ENCODE measurements around the gene ZMYND8. TPM values are rescaled to one million over a fixed set of nuclear protein-coding genes. Genes with fewer than 3 reads are reported as not detected.
"Not testable (repeated sequence)": the region's sequence is repeated elsewhere in the genome, so short reads cannot be mapped to it uniquely, and the experiment has no call there.

ZMYND8 gene
- polyA plus RNA-seq, 4 donors = 9.2 to 27.1 (median 16.3) TPM

DNA sequence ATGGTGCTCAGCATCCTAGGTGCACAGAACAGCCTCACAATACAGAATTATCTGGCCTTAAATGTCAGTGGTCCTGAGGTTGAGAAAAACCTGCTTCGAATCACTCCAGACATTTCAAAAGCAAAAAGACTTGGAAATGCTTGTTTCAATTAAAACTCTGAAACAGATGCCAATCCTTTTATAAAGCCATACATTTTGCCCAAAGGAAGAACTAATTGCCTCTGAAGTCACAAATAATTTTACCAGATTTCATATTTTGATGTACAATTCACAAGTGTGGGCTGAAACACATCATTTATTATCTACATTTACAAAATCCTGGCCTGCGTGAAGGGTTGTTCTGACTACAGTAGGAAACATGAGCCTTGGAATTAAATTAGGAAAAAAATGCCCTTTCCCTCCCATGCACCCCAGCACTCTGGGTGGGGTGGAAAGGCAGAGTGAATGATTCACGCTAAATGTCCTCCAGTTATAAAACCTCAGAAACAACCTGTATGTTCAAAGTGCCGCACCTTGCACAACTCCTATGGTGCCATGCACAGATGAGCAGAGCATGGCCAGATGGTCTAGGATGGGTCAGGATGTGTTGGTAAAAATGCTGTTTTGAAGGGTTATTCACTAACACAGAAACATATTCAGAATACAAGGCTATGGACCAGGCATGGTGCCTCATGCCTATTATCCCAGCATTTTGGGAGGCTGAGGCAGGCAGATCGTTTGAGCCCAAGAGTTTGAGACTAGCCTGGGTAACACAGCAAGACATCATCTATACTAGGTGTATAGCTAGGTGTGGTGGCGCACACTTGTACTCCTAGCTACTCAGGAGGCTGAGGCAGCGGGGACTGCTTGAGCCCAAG is 87.0 kb downstream of the ZMYND8 start:
- H3K4me1 ChIP-seq (ENCODE audit: control insufficient read depth in 3 of 3, insufficient read depth in 2 of 3, low read depth in 1 of 3, low read length in 2 of 3) = no peaks in the 10 kb centered on the region
- WGBS, 3 donors = 95 to 96% (median 95%) methylated on average over 7 of the region's 7 CpGs
- H3K9me3 ChIP-seq (ENCODE audit: control insufficient read depth in 2 of 2, insufficient read depth in 1 of 2, low read depth in 1 of 2, low read length in 1 of 2) = no peaks in the 10 kb centered on the region
- peak overlapping the region in 1 of 3 donors; percentile 8 for H3K4me3 ChIP-seq (ENCODE audit: low read depth in 1 of 3, low read length in 3 of 3)
- H3K36me3 ChIP-seq (ENCODE audit: control insufficient read depth in 3 of 3, insufficient read depth in 2 of 3, low read depth in 1 of 3, low read length in 3 of 3) = peaks cover 5 to 44% (median 13%) of the 10 kb centered on the region in 3 donors
- no peak overlapping the region for H3K27ac ChIP-seq (ENCODE audit: low read depth in 1 of 3, low read length in 2 of 3)
- FAIRE-seq = no peak
- no peak for DNase-seq
- H3K27me3 ChIP-seq (ENCODE audit: control insufficient read depth in 3 of 3, insufficient read depth in 3 of 3, low read length in 3 of 3) = no peaks in the 10 kb centered on the region

DNA sequence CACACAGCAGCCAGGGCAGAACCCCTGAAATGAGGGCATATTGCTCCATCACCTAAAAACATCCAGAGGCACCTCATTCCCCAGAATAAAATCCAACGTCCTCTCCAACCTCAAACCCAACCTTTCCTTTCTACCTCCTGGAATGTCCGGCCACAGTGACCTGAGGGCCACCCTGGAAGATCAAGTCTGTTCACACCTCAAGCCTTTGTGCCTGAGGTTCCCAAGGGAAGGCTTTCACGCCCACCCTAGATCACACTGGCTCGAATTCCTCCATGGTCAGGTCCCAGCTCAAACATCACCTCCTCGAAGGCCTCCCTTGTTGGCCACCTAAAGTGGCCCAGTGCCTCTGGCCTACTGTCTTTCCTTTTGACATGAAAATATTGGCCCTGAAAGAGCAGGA is 88.9 kb downstream of the ZMYND8 start:
- WGBS, 3 donors = 89 to 94% (median 92%) methylated on average over 5 of the region's 5 CpGs
- FAIRE-seq = no peak
- DNase-seq = no peak
- Histone ChIP-seq H3K36me3 (ENCODE audit: control insufficient read depth in 3 of 3, insufficient read depth in 2 of 3, low read depth in 1 of 3, low read length in 3 of 3) (peaks cover 7 to 53% (median 19%) of the 10 kb centered on the region in 3 donors), H3K27me3 (ENCODE audit: control insufficient read depth in 3 of 3, insufficient read depth in 3 of 3, low read length in 3 of 3) (no peaks in the 10 kb centered on the region), H3K9me3 (ENCODE audit: control insufficient read depth in 2 of 2, insufficient read depth in 1 of 2, low read depth in 1 of 2, low read length in 1 of 2) (no peaks in the 10 kb centered on the region), H3K4me3 (ENCODE audit: low read depth in 1 of 3, low read length in 3 of 3) (no peak overlapping the region), H3K4me1 (ENCODE audit: control insufficient read depth in 3 of 3, insufficient read depth in 2 of 3, low read depth in 1 of 3, low read length in 2 of 3) (no peaks in the 10 kb centered on the region), H3K27ac (ENCODE audit: low read depth in 1 of 3, low read length in 2 of 3) (no peak overlapping the region)

DNA sequence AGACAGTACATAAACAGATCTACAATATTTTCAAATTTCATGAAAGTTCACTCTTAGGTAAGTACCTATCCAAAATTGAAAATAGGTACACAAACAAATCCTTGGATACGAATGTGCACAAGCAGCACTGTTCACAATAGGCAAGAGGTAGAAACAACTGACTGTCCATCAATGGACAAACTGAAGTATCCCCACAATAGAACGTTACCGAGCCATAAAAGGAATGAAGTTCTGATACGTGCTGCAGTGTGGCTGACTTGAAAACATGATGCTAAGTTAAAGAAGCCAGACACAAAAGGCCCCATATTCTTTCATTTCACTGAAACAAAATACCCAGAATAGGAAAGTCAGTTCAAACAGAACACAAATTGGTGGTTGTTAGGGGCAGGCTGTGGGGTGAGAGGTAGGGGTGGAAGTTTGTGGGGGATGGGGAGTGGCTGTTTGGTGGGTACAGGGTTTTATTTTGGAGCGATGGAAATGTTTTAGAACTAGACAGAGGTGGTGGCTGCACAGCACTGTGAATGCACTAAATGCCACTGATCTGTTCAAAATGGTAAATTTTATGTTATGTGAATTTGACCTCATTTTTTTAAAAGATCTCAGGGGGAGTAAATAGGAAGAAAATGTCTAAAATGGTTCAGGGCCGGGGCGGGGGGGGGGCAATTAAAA is 89.5 kb downstream of the ZMYND8 start:
- peaks cover 7 to 55% (median 19%) of the 10 kb centered on the region in 3 donors for H3K36me3 ChIP-seq (ENCODE audit: control insufficient read depth in 3 of 3, insufficient read depth in 2 of 3, low read depth in 1 of 3, low read length in 3 of 3)
- FAIRE-seq = no peak

DNA sequence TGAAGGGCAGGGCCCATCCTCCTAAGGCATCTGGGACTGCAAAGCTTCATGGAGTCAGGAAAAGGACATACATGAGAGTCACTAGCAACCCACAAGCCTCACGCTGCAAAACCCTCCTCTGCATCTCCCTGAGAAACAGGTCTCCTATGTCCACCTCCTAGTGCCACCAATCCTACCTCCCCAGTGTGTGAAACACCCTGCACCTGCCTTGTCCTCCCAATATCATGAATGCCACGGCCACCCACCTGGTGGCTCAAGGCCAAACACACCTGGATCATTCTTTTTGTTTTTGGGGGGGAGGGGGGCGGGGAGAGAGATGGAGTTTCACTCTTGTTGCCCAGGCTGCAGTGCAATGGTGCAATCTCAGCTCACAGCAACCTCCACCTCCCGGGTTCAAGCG is 90.5 kb downstream of the ZMYND8 start:
- peaks cover 7 to 62% (median 19%) of the 10 kb centered on the region in 3 donors for H3K36me3 ChIP-seq (ENCODE audit: control insufficient read depth in 3 of 3, insufficient read depth in 2 of 3, low read depth in 1 of 3, low read length in 3 of 3)
- no peak for DNase-seq
- H3K27ac ChIP-seq (ENCODE audit: low read depth in 1 of 3, low read length in 2 of 3) = no peak overlapping the region
- WGBS, 3 donors = 85 to 90% (median 89%) methylated on average over 5 of the region's 5 CpGs
- H3K4me1 ChIP-seq (ENCODE audit: control insufficient read depth in 3 of 3, insufficient read depth in 2 of 3, low read depth in 1 of 3, low read length in 2 of 3) = no peaks in the 10 kb centered on the region
- no peaks in the 10 kb centered on the region for H3K9me3 ChIP-seq (ENCODE audit: control insufficient read depth in 2 of 2, insufficient read depth in 1 of 2, low read depth in 1 of 2, low read length in 1 of 2)
- no peak for FAIRE-seq
- H3K4me3 ChIP-seq (ENCODE audit: low read depth in 1 of 3, low read length in 3 of 3) = no peak overlapping the region
- H3K27me3 ChIP-seq (ENCODE audit: control insufficient read depth in 3 of 3, insufficient read depth in 3 of 3, low read length in 3 of 3) = no peaks in the 10 kb centered on the region

More for the DNA sequence above, 89.5 kb downstream of the ZMYND8 start:
- H3K9me3 ChIP-seq (ENCODE audit: control insufficient read depth in 2 of 2, insufficient read depth in 1 of 2, low read depth in 1 of 2, low read length in 1 of 2) = no peaks in the 10 kb centered on the region
- 71 to 80% (median 75%) methylated on average over 7 of the region's 7 CpGs for WGBS, 3 donors
- no peak for DNase-seq
- no peaks in the 10 kb centered on the region for H3K4me1 ChIP-seq (ENCODE audit: control insufficient read depth in 3 of 3, insufficient read depth in 2 of 3, low read depth in 1 of 3, low read length in 2 of 3)
- no peaks in the 10 kb centered on the region for H3K27me3 ChIP-seq (ENCODE audit: control insufficient read depth in 3 of 3, insufficient read depth in 3 of 3, low read length in 3 of 3)
- H3K27ac ChIP-seq (ENCODE audit: low read depth in 1 of 3, low read length in 2 of 3) = no peak overlapping the region
- H3K4me3 ChIP-seq (ENCODE audit: low read depth in 1 of 3, low read length in 3 of 3) = no peak overlapping the region

DNA sequence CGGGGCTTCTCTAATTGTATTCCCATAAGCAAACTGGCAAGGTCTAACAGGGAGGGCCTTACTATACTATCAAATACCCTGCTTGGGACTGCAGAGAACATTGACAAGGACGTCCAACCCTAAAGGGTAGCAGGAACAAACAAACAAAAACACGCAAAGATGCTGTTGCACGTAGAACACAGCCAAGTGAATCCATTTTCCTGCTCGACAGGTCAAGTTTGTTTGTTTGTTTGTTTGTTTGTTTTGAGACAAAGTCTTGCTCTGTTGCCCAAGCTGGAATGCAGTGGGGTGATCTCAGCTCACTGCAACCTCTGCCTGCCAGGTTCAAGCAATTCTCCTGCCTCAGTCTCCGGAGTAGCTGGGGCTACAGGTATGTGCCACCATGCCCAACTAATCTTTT is 91.3 kb downstream of the ZMYND8 start:
- Histone ChIP-seq H3K27ac (ENCODE audit: low read depth in 1 of 3, low read length in 2 of 3) (no peak overlapping the region), H3K4me1 (ENCODE audit: control insufficient read depth in 3 of 3, insufficient read depth in 2 of 3, low read depth in 1 of 3, low read length in 2 of 3) (no peaks in the 10 kb centered on the region), H3K27me3 (ENCODE audit: control insufficient read depth in 3 of 3, insufficient read depth in 3 of 3, low read length in 3 of 3) (no peaks in the 10 kb centered on the region), H3K36me3 (ENCODE audit: control insufficient read depth in 3 of 3, insufficient read depth in 2 of 3, low read depth in 1 of 3, low read length in 3 of 3) (peaks cover 7 to 62% (median 22%) of the 10 kb centered on the region in 3 donors), H3K4me3 (ENCODE audit: low read depth in 1 of 3, low read length in 3 of 3) (no peak overlapping the region), H3K9me3 (ENCODE audit: control insufficient read depth in 2 of 2, insufficient read depth in 1 of 2, low read depth in 1 of 2, low read length in 1 of 2) (no peaks in the 10 kb centered on the region)
- no peak for FAIRE-seq
- WGBS, 3 donors = 83 to 89% (median 84%) methylated on average over 6 of the region's 6 CpGs
- DNase-seq = no peak

DNA sequence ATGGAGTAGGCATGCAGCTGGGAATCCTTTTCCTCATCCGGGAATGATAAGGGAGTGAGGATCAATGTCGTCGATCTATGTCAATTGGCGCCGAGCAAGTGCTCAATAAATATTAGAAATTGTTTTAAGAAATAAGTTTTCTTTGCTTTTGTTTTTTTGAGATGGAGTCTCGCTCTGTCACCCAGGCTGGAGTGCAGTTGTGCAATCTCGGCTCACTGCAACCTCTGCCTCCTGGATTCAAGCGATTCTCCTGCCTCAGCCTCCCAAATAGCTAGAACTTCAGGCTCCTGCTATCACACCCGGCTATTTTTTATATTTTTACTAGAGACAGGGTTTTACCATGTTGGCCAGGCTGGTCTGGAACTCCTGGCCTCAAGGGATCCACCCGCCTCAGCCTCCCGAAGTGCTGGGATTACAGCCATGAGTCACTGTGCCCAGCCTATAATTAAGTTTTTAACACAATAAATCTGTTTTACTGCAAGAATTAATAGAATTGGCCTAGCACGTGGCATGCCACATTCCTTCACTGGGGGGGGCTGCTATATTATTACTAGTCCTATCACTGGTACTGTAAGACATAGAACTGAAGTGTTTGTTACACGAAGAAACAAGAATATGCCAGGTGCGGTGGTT is 92.2 kb downstream of the ZMYND8 start:
- WGBS, 3 donors = 81 to 89% (median 81%) methylated on average over 13 to 14 of the region's 14 CpGs
- peaks cover 7 to 65% (median 19%) of the 10 kb centered on the region in 3 donors for H3K36me3 ChIP-seq (ENCODE audit: control insufficient read depth in 3 of 3, insufficient read depth in 2 of 3, low read depth in 1 of 3, low read length in 3 of 3)
- not testable (repeated sequence) for H3K9me3 ChIP-seq (ENCODE audit: control insufficient read depth in 2 of 2, insufficient read depth in 1 of 2, low read depth in 1 of 2, low read length in 1 of 2); H3K27me3 ChIP-seq (ENCODE audit: control insufficient read depth in 3 of 3, insufficient read depth in 3 of 3, low read length in 3 of 3); FAIRE-seq; H3K4me1 ChIP-seq (ENCODE audit: control insufficient read depth in 3 of 3, insufficient read depth in 2 of 3, low read depth in 1 of 3, low read length in 2 of 3); H3K27ac ChIP-seq (ENCODE audit: low read depth in 1 of 3, low read length in 2 of 3); DNase-seq; H3K4me3 ChIP-seq (ENCODE audit: low read depth in 1 of 3, low read length in 3 of 3)

DNA sequence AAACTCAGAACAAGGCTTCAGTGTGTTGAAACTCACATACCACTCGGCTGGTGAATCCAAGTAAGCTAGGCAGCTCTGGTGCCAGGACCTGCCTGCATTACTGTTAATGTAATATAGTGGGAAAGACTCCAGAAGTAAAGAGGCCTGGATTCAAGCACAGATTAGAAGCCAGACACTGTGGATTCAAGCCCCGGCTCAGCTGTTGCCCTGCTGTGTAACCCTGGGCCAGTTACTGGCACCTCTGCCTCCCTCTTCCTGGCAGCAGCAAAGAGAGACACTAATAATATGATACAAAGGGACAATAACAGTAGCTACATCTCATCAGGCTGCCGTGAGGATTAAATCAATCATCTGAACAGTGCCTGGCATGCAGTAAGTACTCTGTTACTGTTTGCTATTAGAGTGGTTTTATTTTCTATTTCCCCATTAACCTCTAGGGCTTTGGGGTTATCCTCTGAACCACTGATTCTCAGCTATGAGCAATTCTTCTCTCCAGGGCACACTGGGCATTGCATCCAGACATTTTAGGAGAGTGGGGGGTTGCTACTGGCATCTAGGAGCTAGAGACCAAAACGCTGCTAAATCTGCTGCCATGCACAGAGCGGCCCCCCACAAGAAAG is 92.9 kb downstream of the ZMYND8 start:
- Histone ChIP-seq H3K9me3 (ENCODE audit: control insufficient read depth in 2 of 2, insufficient read depth in 1 of 2, low read depth in 1 of 2, low read length in 1 of 2) (no peaks in the 10 kb centered on the region), H3K4me1 (ENCODE audit: control insufficient read depth in 3 of 3, insufficient read depth in 2 of 3, low read depth in 1 of 3, low read length in 2 of 3) (no peaks in the 10 kb centered on the region), H3K4me3 (ENCODE audit: low read depth in 1 of 3, low read length in 3 of 3) (no peak overlapping the region), H3K36me3 (ENCODE audit: control insufficient read depth in 3 of 3, insufficient read depth in 2 of 3, low read depth in 1 of 3, low read length in 3 of 3) (peaks cover 7 to 68% (median 21%) of the 10 kb centered on the region in 3 donors), H3K27me3 (ENCODE audit: control insufficient read depth in 3 of 3, insufficient read depth in 3 of 3, low read length in 3 of 3) (no peaks in the 10 kb centered on the region), H3K27ac (ENCODE audit: low read depth in 1 of 3, low read length in 2 of 3) (peak overlapping the region in 1 of 3 donors; percentile 13)
- 73 to 93% (median 81%) methylated on average over 5 of the region's 5 CpGs for WGBS, 3 donors
- FAIRE-seq = no peak
- DNase-seq = no peak

DNA sequence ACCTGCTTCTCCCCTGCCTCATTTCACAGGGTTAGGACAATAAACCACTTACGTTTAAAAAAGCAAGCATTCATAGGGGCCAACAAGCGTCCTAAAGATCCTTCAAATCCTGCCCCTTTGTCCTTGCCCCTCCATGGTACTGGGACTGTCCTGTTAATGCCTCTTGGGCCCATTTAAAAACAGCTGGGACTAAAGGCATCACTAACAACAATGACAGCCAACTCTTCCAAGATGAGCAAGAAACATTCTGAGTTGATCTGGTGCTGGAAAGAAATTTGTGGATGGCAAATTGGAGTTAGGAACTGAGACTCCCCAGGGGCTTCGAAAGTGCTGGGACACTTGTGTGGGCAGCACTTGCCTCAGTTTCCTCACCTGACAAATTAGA is 93.4 kb downstream of the ZMYND8 start:
- Histone ChIP-seq H3K4me1 (ENCODE audit: control insufficient read depth in 3 of 3, insufficient read depth in 2 of 3, low read depth in 1 of 3, low read length in 2 of 3) (no peaks in the 10 kb centered on the region), H3K36me3 (ENCODE audit: control insufficient read depth in 3 of 3, insufficient read depth in 2 of 3, low read depth in 1 of 3, low read length in 3 of 3) (peaks cover 7 to 65% (median 22%) of the 10 kb centered on the region in 3 donors), H3K4me3 (ENCODE audit: low read depth in 1 of 3, low read length in 3 of 3) (no peak overlapping the region), H3K27me3 (ENCODE audit: control insufficient read depth in 3 of 3, insufficient read depth in 3 of 3, low read length in 3 of 3) (no peaks in the 10 kb centered on the region), H3K9me3 (ENCODE audit: control insufficient read depth in 2 of 2, insufficient read depth in 1 of 2, low read depth in 1 of 2, low read length in 1 of 2) (no peaks in the 10 kb centered on the region), H3K27ac (ENCODE audit: low read depth in 1 of 3, low read length in 2 of 3) (peak overlapping the region in 1 of 3 donors; percentile 50)
- 82 to 89% (median 89%) methylated on average over 3 of the region's 3 CpGs for WGBS, 3 donors
- no peak for FAIRE-seq
- no peak for DNase-seq
